IMR-90 (cell line): ENCODE results near the gene MRPL17. TPM values are rescaled to one million over a fixed set of nuclear protein-coding genes. Genes with fewer than 3 reads are reported as not detected.
A peak's percentile ranks its signal among the peaks of the same experiment; 100 is the strongest.

Source experiments
- ATAC-seq: fragments of 200-7000 bp; cut with Tn5 transposase; 2 replicates; pipeline ENCODE4 v1.9.1; 2020; ENCODE audit warnings: low read depth, mild to moderate bottlenecking, moderate library complexity
- BruUV-seq: library from RNA; stranded (reverse); fragments of 400-500 nt; replicated peaks from 2 replicates; lab custom pipeline; 2021; lab: Mats Ljungman, UMichigan
- CTCF ChIA-PET: fragments of 300-600 bp; formaldehyde crosslinking; extraction: SDS; loops from one replicate; lab custom pipeline; 2021; ENCODE audit warnings: antibody characterized with exemption; lab: Yijun Ruan, JAX
- POLR2A ChIA-PET: fragments of 300-600 bp; sonication (Branson Sonifier 250); formaldehyde crosslinking; loops from one replicate; lab custom pipeline; 2022; ENCODE audit warnings: antibody characterized with exemption; ENCODE audit not compliant: unreplicated experiment; lab: Charles Lee
- DNase-seq: peaks from one replicate; pipeline ENCODE4 v3.0.0; 2013
- H2AFZ ChIP-seq: replicated peaks from 2 replicates; pipeline ENCODE3; 2013; ENCODE audit warnings: low read length, mild to moderate bottlenecking; ENCODE audit not compliant: poor library complexity
- H2AK5ac ChIP-seq: 2 replicates; pipeline ENCODE4 v1.6.1; 2013; ENCODE audit warnings: low read depth, low read length, inconsistent platforms
- H2AK9ac ChIP-seq: replicated peaks from 2 replicates; pipeline ENCODE3; 2013; ENCODE audit warnings: mild to moderate bottlenecking, low read depth, low read length, moderate library complexity; ENCODE audit not compliant: poor library complexity
- H2BK120ac ChIP-seq: 2 replicates; pipeline ENCODE4 v1.6.1; 2013; ENCODE audit warnings: low read depth, low read length, inconsistent platforms
- H2BK15ac ChIP-seq: 3 replicates; pipeline ENCODE4 v1.6.1; 2013; ENCODE audit warnings: low read depth, low read length, inconsistent platforms
- H2BK20ac ChIP-seq: 2 replicates; pipeline ENCODE4 v1.6.1; 2013; ENCODE audit warnings: low read depth, mild to moderate bottlenecking, inconsistent platforms, low read length, moderate library complexity
- H2BK5ac ChIP-seq: 2 replicates; pipeline ENCODE4 v1.6.1; 2013; ENCODE audit warnings: mild to moderate bottlenecking, low read depth, low read length, inconsistent platforms; ENCODE audit not compliant: poor library complexity, severe bottlenecking
- H3K14ac ChIP-seq: replicated peaks from 2 replicates; pipeline ENCODE4 v1.6.1; 2013; ENCODE audit warnings: low read depth, low read length, inconsistent platforms
- H3K18ac ChIP-seq: 2 replicates; pipeline ENCODE4 v1.6.1; 2013; ENCODE audit warnings: low read depth, low read length, control low read depth
- H3K23ac ChIP-seq: 2 replicates; pipeline ENCODE4 v1.6.1; 2013; ENCODE audit warnings: low read depth, low read length, inconsistent platforms
- H3K27ac ChIP-seq: 2 replicates; pipeline ENCODE4 v1.5.1; 2013; ENCODE audit warnings: mild to moderate bottlenecking, control low read depth, low read length; ENCODE audit not compliant: insufficient read depth
- H3K27me3 ChIP-seq: 2 replicates; pipeline ENCODE4 v1.6.1; 2013; ENCODE audit warnings: low read length; ENCODE audit not compliant: control insufficient read depth, insufficient read depth
- H3K36me3 ChIP-seq: 2 replicates; pipeline ENCODE4 v1.6.1; 2013; ENCODE audit warnings: low read length, mixed read lengths; ENCODE audit not compliant: control insufficient read depth, insufficient read depth
- H3K4ac ChIP-seq: 2 replicates; pipeline ENCODE4 v1.6.1; 2013; ENCODE audit warnings: low read depth, low read length, inconsistent platforms
- H3K4me1 ChIP-seq: 2 replicates; pipeline ENCODE4 v1.6.1; 2013; ENCODE audit warnings: low read length, mixed read lengths; ENCODE audit not compliant: control insufficient read depth, insufficient read depth
- H3K4me2 ChIP-seq: 2 replicates; pipeline ENCODE4 v1.6.1; 2013; ENCODE audit warnings: low read depth, mild to moderate bottlenecking, control low read depth, low read length, moderate library complexity
- H3K4me3 ChIP-seq: 2 replicates; pipeline ENCODE4 v1.5.1; 2013; ENCODE audit warnings: low read depth, mild to moderate bottlenecking, control low read depth, low read length, moderate library complexity; ENCODE audit not compliant: insufficient read depth
- H3K56ac ChIP-seq: 2 replicates; pipeline ENCODE4 v1.6.1; 2013; ENCODE audit warnings: low read length, inconsistent platforms; ENCODE audit not compliant: insufficient read depth; ENCODE audit errors: extremely low read depth
- H3K79me1 ChIP-seq, 2 experiments: 2 replicates each; pipeline ENCODE4 v1.6.1; 2013; ENCODE audit warnings: low read length in 2 of 2, inconsistent platforms in 1 of 2, low read depth in 1 of 2
- H3K9ac ChIP-seq: 2 replicates; pipeline ENCODE4 v1.6.1; 2013; ENCODE audit warnings: low read depth, low read length, control low read depth
- H3K9me1 ChIP-seq: 2 replicates; pipeline ENCODE4 v1.6.1; 2013; ENCODE audit warnings: low read length, inconsistent platforms; ENCODE audit not compliant: insufficient read depth
- H3K9me3 ChIP-seq: 2 replicates; pipeline ENCODE4 v1.6.1; 2013; ENCODE audit warnings: low read length; ENCODE audit not compliant: control insufficient read depth, insufficient read depth
- H4K20me1 ChIP-seq: 2 replicates; pipeline ENCODE4 v1.6.1; 2013; ENCODE audit warnings: low read length, inconsistent platforms; ENCODE audit not compliant: insufficient read depth
- H4K5ac ChIP-seq: 2 replicates; pipeline ENCODE4 v1.6.1; 2013; ENCODE audit warnings: mild to moderate bottlenecking, low read depth, low read length, control low read depth
- H4K8ac ChIP-seq, 2 experiments: 2 replicates each; pipeline ENCODE4 v1.6.1; 2013; ENCODE audit warnings: low read depth in 2 of 2, low read length in 2 of 2, control low read depth in 1 of 2, inconsistent platforms in 1 of 2
- H4K91ac ChIP-seq: 2 replicates; pipeline ENCODE4 v1.6.1; 2013; ENCODE audit warnings: low read depth, low read length, inconsistent platforms; ENCODE audit not compliant: insufficient read depth
- BHLHE40 ChIP-seq: fragments of 150-350 bp; IDR thresholded peaks from 2 replicates; pipeline ENCODE4 v1.6.1; 2016; ENCODE audit warnings: mild to moderate bottlenecking, low read depth, low read length
- MAFK ChIP-seq: IDR thresholded peaks from 2 replicates; pipeline ENCODE4 v1.6.1; 2012; ENCODE audit warnings: low read depth, low read length, improper control_type of control experiment
- RCOR1 ChIP-seq: IDR thresholded peaks from 2 replicates; pipeline ENCODE4 v1.6.1; 2012; ENCODE audit warnings: mild to moderate bottlenecking, low read length, improper control_type of control experiment; ENCODE audit not compliant: insufficient replicate concordance
- WGBS, 2 experiments: methylation state at CpG; one replicate each; pipeline versions ENCODE4 v1.1.5 to v1.1.7; 2013; ENCODE audit warnings: missing lambda C conversion rate in 2 of 2; ENCODE audit not compliant: insufficient read length in 1 of 2; ENCODE audit errors: extremely low coverage in 2 of 2; 5-methylcytosine and 5-hydroxymethylcytosine counted together
- dilution Hi-C: fragments of 300-500 bp; cut with HindIII; formaldehyde crosslinking; loops from one replicate; pipeline ENCODE4 v1.14.3; 2018; ENCODE audit warnings: low sequenced_read_pairs; ENCODE audit not compliant: unreplicated experiment
- in situ Hi-C: fragments of 300-500 bp; cut with MboI; formaldehyde crosslinking; loops from 3 replicates; pipeline ENCODE4 v1.14.3; 2019; ENCODE audit warnings: low sequenced_read_pairs, inconsistent platforms, mixed read lengths
- intact Hi-C: fragments of 100-400 bp; cut with micrococcal nuclease; formaldehyde crosslinking; loops from 2 replicates; pipeline ENCODE4 v1.10.0; 2022
- polyA plus RNA-seq, 3 experiments: library from polyadenylated mRNA; depleted of rRNA; stranded (reverse); fragments of >200 nt; gene quantifications; 2 replicates each; pipeline ENCODE4 v1.2.3, GENCODE V29; 2012; ENCODE audit warnings: low replicate concordance in 1 of 3
- total RNA-seq: library from RNA; depleted of rRNA; stranded (reverse); fragments of >200 nt; gene quantifications from 2 replicates; pipeline ENCODE4 v1.2.3, GENCODE V29; 2012
- TF ChIP-seq, protein P1 (sequence below): fragments of 150-350 bp; IDR thresholded peaks from 2 replicates; pipeline ENCODE4 v1.6.1; 2016; ENCODE audit warnings: low read depth, mild to moderate bottlenecking, low read length, moderate library complexity, borderline replicate concordance

MRPL17 gene
- total and polyA plus RNA-seq, 2 of the 4 experiments (the other 2 are of a cell fraction) = 70.3 to 85.2 TPM

DNA sequence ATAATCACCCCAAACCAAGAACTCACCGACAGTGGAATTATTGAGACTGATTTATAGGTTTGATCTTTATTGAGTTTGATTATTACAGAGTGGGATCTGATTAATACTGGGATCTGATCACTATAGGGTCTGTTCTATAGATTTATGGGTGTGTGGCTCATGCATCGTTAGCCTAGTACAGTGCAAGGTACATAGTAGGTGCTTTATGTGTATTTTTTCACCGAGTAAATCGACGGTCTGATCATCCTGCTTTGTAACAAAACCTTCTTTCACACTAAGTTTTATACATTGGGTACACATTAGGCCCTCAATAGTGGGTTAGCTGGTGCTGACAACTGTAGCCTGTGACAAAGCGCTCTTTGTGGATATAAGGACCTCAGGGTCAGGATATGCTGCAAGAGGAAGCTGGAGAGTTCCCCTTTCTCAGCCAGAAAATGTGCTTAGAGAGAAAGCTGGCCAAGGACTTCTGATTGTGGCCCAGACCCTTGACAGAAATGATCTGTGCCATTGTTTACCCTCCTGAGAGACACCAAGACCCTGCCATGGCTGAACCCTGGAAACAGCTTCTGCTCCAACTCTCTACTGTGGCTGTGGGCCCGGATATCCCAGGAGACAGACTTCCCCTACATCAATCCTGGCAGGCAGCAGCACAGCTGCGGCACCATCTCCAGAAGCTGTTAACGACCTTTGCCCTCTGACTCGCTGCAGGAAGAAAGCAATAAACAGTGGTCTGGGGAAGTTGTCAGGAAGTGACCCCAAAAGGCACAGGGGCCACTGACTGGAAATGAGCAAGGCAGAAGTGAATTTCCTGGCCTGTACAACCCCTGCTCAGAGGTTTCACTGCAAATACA is 47.8 kb downstream of the MRPL17 start:
- ChIA-PET CTCF (interaction anchor here (1.2 to 1.5 kb wide), 4 partner anchors 15 to 104 kb away, joined by 3 to 7 read pairs (median 3); partner anchors contain the start of genes MRPL17 and TPP1), POLR2A (interaction anchor here (1.0 to 1.2 kb wide), 2 partner anchors 16 to 28 kb away, joined by 4 read pairs; partner anchors contain the start of gene TPP1)

More for the DNA sequence above, 47.8 kb downstream of the MRPL17 start:
- no peak overlapping the region for H4K91ac ChIP-seq
- no peak overlapping the region for H2BK5ac ChIP-seq
- H2BK15ac ChIP-seq = no peak overlapping the region
- H3K23ac ChIP-seq = no peak overlapping the region
- H2AK5ac ChIP-seq = no peak overlapping the region
- H3K9me1 ChIP-seq = no peaks in the 10 kb centered on the region; the same call in 1 of the 2 replicates
- H4K5ac ChIP-seq = no peak overlapping the region
- no peak overlapping the region for H3K18ac ChIP-seq
- intact Hi-C loops (no loop called here), in situ Hi-C loops (no loop called here), dilution Hi-C loops (no loop called here)
- TF ChIP-seq, protein P1, sequence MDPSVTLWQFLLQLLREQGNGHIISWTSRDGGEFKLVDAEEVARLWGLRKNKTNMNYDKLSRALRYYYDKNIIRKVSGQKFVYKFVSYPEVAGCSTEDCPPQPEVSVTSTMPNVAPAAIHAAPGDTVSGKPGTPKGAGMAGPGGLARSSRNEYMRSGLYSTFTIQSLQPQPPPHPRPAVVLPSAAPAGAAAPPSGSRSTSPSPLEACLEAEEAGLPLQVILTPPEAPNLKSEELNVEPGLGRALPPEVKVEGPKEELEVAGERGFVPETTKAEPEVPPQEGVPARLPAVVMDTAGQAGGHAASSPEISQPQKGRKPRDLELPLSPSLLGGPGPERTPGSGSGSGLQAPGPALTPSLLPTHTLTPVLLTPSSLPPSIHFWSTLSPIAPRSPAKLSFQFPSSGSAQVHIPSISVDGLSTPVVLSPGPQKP = no peak
- TF ChIP-seq RCOR1 = no peak
- no peak for TF ChIP-seq MAFK
- TF ChIP-seq BHLHE40 = no peak
- no CpG with 5 or more reads among the region's 10 CpGs for WGBS, 2 experiments
- ATAC-seq = peak; percentile 61
- no peak overlapping the region for H2AFZ ChIP-seq
- H3K27ac ChIP-seq = no peak overlapping the region
- DNase-seq = peak; percentile 87
- BruUV-seq = no TSS peak
- H4K8ac ChIP-seq = no peak overlapping the region
- no peaks in the 10 kb centered on the region for H3K27me3 ChIP-seq
- H3K56ac ChIP-seq = no peak overlapping the region
- peaks cover 10% of the 10 kb centered on the region for H3K4me1 ChIP-seq
- no peaks in the 10 kb centered on the region for H3K9me3 ChIP-seq
- H3K14ac ChIP-seq = no peak overlapping the region
- peak overlapping the region; percentile 8 for H2AK9ac ChIP-seq
- H4K20me1 ChIP-seq = peaks cover 4% of the 10 kb centered on the region; the same call in 1 of the 2 replicates
- H3K4me2 ChIP-seq = no peak overlapping the region
- H3K79me1 ChIP-seq = no peaks in the 10 kb centered on the region
- H3K4ac ChIP-seq = no peak overlapping the region
- H2BK20ac ChIP-seq = no peak overlapping the region
- H3K4me3 ChIP-seq = no peak overlapping the region
- no peak overlapping the region for H2BK120ac ChIP-seq
- H3K36me3 ChIP-seq = peaks cover 43% of the 10 kb centered on the region
- no peak overlapping the region for H3K9ac ChIP-seq
